ENCODE results near the gene CACNA1I.

DNA sequence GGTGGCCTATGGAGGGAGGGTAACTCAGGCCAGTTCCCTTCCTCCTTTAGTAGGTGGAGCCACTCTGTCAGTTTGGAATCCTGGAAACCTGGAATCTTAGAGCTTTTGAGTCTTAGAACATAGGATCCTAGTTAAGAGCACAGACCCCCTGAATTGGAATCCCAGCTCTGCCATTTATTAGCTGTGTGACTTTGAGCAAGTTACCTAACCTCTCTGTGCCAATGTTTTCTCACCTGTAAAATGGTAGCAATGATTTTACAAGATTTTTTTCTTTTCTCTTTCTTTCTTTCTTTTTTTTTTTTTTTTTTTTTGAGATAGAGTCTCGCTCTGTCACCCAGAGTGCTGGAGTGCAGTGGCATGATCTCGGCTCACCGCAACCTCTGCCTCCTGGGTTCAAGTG, 17.1 kb upstream of the CACNA1I start:
- TF ChIP-seq, protein P1, sequence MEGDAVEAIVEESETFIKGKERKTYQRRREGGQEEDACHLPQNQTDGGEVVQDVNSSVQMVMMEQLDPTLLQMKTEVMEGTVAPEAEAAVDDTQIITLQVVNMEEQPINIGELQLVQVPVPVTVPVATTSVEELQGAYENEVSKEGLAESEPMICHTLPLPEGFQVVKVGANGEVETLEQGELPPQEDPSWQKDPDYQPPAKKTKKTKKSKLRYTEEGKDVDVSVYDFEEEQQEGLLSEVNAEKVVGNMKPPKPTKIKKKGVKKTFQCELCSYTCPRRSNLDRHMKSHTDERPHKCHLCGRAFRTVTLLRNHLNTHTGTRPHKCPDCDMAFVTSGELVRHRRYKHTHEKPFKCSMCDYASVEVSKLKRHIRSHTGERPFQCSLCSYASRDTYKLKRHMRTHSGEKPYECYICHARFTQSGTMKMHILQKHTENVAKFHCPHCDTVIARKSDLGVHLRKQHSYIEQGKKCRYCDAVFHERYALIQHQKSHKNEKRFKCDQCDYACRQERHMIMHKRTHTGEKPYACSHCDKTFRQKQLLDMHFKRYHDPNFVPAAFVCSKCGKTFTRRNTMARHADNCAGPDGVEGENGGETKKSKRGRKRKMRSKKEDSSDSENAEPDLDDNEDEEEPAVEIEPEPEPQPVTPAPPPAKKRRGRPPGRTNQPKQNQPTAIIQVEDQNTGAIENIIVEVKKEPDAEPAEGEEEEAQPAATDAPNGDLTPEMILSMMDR (IDR thresholded peaks at IDR 0.05; ENCODE audit: insufficient read depth, low read length, poor library complexity, severe bottlenecking) = no peak
- TF ChIP-seq EZH2phosphoT487 (conservative IDR thresholded peaks at IDR 0.05; ENCODE audit: low read length) = no peak

Measured in SU-DHL-6 (cell line).